ENCODE measurements around the gene CORO7.

The CORO7 gene

DNA sequence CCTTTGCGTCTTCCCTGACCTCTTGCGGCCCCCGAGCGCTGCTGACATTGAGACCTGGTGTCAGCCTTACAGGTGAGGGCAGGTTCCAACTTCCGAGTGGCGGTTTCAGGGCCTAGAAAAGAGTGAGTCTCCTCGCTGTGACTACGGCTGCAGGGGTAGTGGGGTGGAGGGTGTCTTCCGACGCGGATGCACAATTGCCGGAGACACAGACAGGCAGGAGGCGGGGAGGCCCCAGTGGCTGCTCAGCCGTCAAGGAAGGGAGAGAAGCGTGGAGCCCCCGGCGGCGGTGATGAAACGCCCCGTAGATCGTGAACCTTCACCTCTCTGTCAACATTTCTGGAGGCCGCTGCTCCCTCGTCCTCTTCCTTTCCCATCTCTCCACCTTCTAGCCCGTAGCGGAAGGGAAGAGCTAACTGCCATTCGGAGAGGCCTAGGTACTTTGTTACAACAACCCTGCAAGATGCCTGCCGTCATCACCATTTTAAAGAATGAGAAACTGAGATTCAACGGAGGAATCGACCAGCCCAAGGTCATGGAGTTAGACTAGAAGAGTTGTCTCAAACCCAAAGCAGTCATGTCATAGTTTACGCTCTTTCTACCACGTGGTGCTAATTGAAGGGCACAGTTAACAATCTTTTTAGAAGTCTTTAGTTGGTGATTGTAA is 9.8 kb upstream of the CORO7 start:
- peak in 1 of 2 donors; percentile 23 for DNase-seq (ENCODE audit: low read depth in 2 of 2)

DNA sequence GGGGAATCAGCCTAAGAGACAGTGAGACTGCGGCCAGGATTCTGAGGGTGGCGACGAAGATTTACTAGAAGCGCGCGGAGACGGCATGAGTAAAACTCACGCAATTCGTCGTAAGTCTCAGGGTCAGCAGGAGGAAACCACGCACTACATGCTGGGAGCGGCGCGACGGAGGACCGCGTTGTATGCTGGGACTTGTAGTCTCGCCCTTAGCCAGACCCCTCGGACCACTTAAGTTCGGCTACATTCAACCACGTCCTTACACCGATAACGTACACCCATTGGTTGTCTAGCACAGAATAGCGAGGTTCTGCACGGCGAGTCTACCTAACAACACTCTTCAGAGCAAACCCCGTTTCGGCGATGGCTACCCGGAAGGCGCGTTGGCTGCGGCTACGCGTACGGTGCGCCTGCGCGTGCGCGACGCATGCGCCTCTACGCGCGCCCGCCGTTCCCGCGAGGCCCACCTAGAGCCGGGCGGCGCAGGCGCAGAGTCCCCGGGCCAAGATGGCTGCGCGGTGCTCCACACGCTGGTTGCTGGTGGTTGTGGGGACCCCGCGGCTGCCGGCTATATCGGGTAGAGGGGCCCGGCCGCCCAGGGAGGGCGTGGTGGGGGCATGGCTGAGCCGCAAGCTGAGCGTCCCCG is 9.1 kb upstream of the CORO7 start, which contains the start of gene DNAJA3:
TSS of gene DNAJA3 (plus strand) at position 491 of the 643 bp plus-strand sequence. CDS start at position 505, 14 bp downstream.
- DNase-seq (ENCODE audit: low read depth in 2 of 2): peak; percentile 83 to 87

DNA sequence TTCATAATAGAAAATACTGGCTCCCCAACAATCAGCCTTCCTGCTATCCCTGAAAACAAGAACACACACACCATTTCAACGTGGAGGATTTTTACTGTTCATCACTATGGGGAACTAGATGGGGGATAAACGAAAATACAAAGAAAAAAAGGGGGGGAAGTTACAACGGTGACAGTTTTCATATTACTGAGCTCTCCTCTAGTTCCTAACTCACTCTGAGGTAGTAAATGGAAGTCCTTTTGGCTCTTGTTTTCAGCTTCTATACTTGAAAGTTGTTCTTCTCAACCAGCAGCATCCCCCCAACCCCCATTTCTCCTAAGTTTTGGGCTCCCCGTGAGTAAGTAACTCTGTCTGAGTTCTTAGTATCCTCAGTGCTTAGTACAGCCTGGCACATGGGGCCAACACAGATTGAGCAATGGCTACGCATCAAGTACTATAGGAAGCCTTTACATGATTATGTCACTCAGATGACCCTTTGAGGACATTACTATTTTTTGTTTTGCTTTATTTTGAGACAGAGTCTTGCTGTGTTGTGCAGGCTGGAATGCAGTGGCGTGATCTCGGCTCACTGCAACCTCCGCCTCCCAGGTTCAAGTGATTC is 4.2 kb upstream of the CORO7 start:
- DNase-seq (ENCODE audit: low read depth in 2 of 2): no peak

DNA sequence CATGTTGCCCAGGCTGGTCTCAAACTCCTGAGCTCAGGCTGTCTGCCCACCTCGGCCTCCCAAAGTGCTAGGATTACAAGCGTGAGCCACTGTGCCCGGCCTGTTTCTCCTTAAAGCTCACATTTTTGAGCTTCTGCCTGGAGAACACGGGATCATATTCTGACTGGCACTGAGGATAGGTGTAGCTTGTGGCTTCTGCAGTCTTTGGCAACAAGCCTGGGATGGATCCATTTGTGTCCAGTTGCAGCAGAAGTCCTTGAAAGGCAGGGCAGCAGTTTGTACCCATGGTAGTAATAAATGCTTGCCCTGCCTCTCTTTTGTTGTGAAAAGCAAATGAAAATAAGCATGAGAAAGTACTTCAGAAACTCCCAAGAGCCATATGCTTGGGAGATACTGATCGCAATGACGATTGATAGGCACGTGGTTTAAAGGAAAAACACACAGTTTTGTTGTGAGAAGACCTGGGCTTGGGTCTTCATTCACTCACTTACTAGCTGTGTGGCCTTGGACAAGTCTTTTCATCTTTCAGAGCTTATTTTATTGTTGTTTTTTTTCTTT is 3.1 kb upstream of the CORO7 start:
- DNase-seq (ENCODE audit: low read depth in 2 of 2): no peak

DNA sequence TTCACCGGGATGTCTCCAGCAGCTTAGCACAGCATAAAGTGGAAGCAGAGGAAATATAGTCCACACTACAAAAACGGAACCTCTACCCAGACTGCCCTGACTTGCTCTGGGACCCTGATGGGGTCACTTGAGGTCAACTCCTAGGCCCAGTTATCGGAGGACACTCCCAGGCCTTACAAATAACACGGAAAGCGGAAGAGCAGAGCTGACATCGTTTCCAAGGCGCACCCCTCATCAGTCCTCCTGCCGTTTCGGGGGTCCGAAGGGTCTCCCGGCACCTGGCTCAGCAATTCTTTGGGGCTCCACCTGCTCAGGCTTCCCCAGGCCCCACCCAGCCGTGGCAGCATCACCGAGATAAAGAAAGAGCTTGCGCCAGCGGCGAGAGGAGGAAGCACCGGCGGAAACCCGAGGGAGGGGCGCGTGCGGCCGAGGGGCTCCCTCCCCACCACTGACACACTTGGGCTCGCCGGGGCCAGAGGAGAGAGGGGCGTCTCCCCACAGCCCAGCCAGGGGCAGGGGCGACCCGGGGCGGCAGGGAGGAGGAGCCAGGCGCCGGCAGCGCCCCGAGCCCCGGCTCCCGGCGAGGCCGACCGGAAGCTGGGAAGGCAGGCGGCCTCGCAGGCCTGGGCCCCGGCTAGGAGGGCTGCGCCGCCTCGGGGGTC is 727 bp downstream of the CORO7 start:
- no peak for DNase-seq (ENCODE audit: low read depth in 2 of 2)

DNA sequence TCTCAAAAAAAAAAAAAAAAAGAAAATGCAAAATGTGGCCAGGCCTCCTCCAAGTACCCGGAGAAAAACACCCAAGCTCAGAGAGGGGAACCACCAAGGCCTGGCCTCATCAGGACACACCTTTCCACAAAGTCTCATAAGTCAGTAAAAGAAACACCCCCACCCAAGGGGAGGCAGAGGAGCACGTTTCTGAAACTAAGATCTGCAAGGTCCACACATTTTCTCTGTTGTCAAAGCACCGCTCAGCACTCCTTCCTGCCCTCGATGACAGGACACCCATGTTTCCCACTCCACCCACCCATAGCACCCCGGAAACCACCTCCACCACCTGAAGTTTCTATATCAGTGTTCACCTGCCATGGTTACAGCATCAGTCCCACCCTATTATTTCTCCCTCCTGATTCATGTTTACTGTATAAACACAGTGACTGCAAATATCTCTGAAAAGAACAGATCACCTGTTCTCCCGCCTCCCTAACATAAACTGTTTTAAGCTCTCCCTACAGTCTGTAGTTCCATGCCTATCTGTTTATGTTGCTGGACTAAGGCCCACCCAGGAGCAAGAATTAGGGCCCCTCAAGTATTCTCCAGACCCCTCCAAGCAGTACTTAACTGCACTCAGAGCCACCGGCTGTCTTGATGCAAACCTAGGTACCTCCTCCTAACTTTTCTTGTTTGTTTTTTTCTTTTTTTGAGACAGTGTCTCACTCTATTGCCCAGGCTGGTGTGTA is 2.0 kb downstream of the CORO7 start:
- DNase-seq (ENCODE audit: low read depth in 2 of 2): peak; percentile 51 to 78

DNA sequence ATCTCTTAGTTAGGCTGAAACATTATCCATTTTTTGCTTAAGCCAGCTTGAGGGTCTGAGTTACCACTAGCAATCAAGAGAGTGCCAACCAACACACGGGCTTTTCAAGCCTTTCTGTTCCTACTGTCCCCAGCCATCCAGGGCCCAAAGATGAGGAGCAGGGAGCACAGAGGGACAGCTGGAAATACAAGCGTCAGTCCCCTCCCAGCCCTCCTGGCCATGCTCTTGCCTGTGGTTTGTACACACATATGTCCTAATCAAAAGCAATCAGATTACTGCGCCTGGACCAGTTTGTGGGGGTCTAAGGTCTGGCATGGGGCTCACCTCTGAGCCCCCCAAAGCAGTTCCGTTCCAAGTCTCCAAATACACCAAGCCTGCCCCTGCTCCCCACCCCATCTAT is 3.5 kb downstream of the CORO7 start:
- DNase-seq (ENCODE audit: low read depth in 2 of 2): no peak

DNA sequence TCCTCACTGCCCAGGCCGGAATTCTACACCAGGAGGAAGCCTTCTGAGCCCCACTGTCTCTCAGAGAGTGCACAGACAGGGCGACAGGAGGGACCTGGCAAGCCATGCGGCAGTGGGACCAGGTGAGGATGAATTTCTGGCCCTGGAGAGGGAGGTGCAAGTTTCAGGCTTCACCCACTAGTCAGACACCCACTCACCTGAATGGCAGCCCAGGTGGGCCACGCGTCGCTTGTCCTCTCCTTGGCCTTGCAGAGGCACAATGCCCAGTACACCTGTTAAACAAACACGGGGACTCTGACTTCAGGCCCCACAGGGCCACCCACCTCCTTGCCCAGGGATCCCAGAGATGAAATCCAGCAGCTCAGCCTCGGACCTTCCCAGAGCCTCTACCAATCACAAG is 4.2 kb downstream of the CORO7 start:
- no peak for DNase-seq (ENCODE audit: low read depth in 2 of 2)

DNA sequence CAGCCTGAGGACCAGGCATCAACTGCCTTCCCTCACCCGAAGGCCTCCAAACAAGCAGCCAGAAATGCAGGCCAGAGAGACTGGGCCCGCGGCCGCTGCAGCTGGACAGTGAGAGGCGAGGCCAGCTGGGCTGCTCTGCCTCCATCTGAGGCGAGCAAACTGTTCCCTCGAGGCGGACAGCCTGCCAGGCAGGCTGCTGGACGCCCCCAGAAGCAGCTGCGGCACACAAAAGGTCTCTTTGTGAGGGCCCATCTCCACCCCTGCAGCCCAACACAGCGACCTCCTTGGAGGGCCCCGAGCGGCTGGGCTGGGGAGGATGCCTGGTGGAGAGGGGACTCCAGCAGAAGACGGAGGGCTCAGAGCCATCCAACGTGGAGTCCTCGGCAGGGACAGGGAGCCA is 4.7 kb downstream of the CORO7 start:
- no peak for DNase-seq (ENCODE audit: low read depth in 2 of 2)

DNA sequence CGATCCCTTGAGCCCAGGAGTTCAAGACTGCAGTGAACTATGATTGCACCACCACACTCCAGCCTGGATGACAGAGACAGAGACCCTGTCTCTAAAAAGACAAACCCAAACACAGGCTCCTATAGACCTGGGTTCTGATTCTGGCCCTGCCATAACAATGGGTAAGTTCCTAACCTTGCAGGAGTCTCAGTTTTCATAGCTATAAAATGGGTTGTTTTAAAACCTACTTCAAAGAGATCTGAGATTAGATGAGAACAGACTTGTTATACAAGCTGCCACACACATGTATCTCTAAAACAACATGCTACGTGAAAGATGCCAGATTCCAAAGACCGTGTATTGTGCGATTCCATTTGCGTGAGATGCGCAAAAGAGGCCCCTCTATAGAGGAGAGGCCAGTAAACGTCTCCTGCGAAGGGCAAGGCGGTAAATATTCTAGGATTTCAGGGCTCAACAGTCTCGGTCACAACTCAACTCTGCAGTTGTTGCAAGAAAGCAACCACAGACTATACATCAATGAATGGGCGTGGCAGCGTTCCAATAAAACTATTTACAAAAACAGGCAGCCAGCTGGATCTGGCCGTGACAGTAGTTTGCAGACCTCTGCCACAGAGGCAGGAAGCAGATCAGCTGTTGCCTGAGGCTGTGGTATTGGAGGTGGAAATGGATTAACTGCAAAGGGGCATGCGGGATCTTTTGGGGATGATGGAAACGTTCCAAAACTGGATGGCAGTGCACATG is 5.9 kb downstream of the CORO7 start:
- no peak for DNase-seq (ENCODE audit: low read depth in 2 of 2)

DNA sequence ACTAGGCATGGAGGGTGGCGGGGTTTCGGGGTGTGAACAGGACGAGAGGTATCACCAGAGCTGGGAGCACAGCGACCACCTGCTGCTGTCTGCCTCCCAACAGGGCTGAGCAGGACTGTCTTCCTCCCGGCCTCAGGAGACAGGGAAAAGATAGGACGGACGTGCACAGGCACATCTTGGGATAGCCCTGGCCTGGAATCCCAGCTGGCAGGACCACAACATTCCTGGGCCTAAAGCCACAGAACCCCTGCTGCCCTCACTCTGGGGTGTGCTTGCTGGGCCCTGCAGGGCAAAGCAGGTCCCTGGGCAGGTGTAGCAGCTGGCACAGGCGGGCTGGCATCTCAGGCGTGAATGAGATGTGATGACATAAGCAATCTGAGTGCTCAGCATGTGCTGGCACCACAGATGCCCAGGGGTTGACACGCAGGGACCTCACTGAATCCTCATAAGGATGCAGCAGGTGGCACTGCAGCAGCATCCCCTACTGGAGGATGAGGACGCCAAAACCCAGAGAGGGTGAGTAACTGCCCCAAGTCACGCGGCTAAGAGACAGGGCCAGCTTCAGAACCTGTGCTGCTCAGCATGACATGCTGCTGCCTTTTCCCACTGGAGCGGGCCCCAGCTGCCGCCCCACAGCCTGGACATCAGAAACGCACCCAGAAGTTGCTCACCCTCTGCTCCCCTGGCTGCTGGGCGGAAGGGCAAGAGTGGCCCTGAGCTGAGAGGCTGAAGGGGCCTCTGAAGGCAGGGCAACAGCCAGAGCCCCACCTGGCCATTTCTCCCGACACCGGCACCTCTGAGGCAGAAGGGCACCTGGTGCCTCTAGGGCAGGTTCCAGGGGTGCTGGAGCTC is 7.1 kb downstream of the CORO7 start:
- no peak for DNase-seq (ENCODE audit: low read depth in 2 of 2)

DNA sequence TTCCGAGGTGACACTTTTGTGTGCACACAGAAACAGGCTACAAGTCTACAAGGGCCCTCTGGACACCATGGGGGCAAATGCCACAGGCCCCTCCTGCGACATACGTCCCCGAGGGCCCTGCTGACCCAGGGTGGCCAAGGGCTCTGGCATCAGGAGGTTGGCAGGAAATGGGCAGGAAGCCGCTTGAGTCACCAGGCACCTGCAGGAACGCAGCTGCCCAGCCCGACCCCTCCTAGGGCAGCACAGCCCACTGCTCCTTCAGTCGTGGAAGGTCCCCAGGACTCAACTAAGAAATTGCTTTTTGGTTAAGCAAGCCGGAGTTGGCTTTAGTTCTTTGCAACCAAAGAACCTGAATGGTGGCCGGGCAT is 8.1 kb downstream of the CORO7 start:
- DNase-seq (ENCODE audit: low read depth in 2 of 2): no peak

DNA sequence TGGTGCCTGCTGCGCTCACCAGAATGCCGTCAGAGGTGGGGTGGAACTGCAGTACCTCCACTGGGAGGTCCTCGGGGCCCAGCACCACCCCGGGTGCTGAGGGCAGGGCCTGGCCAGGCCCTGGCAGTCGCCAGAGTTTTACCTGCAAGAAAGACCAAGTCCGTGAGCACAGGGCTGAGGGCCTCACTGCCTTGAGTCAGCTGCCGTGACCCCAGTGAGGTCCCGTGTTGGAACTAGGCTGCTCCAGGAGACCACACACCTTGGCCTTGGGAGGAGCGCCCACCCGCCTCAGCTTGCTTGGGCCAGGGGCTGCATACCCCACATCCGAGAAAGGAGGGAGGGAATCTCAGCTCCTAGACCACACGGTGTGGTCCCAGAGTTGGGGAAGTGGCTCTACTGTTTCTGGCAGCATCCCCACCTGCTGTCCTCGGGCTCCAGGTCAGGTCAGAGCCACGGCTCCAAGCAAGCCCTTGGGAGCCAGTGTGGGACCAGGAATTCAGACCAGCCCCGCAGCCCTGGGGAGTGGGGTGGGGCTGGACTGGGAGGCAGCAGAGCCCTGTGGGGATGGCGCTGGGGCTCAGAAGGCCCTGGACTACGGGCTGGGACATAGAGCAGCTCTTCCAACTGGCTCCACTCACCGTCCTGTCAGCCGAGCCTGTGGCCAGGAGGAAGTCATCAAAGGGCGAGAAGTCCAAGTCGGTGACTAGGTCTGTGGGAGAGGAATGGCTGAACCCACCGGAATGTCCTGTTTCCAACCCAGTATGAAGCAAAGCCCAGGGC is 8.7 kb downstream of the CORO7 start:
- no peak for DNase-seq (ENCODE audit: low read depth in 2 of 2)

DNA sequence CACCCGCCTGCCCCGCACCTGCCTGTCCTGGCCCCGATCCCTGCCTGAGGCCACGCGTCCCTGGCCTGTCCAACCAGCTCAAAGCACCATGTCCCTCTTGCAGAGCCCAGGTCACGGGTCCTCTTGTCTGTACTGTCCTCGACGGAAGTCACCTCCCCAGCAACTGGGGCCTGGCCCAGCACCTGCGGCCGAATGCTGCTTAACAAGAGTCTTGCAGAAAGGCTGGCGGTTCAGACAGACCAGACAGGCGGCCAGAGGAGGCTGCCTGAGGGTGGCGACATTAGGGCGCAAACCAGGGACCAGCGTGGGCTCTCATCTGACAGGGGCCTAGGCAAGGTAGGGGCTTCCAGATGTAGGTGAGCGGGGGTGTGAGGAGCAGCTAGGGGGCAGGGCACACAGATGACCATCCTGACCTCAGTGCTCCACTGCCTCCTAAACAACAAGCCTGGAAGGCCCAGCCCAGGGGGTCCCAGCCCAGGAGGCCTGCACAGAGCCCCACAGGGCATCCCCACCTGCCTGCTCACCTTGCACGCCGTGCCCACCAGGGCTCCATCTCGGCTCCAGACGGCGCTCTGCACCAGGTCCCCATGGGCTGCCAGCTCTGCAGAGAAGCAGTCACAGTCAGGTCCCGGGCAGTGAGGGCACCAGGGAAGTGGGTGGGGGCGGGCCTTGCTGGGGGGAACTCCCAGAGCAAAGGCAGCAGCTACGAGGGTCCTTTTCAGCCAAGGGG is 11.3 kb downstream of the CORO7 start:
- DNase-seq (ENCODE audit: low read depth in 2 of 2): no peak

DNA sequence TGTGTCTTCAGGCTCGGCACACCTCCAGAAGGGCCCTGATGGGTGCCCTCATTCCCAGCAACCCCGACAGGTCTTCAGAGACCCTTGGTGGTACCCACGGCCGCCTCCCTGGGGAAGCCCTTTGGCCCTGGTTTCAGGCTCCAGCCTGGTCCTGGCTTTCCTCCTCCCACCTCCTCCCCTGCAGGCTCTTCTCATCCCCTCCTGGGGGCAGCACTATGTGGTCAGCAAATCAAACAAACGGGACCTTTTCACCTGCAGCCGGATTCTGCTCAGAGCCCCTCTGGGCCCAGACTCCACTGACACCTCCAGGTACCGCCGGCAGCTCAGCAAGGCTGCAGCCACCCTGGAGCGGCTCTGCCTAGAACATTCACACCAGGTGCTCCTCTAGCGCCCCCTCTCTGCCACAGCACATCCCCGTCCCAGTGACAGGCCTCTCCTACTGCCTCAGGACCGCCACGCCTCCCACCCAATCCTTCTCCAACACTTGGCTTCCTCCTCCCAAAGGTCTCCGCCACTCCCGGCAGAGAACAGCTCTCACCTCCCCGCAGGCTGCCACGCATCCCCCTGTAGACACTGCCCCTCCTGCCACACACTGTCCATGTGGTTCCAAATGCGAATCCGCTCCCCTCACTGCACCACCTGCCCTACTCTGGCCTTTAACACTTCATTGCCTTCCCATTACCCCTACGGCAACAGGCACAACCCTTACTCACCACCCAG is 12.0 kb downstream of the CORO7 start:
- no peak for DNase-seq (ENCODE audit: low read depth in 2 of 2)

DNA sequence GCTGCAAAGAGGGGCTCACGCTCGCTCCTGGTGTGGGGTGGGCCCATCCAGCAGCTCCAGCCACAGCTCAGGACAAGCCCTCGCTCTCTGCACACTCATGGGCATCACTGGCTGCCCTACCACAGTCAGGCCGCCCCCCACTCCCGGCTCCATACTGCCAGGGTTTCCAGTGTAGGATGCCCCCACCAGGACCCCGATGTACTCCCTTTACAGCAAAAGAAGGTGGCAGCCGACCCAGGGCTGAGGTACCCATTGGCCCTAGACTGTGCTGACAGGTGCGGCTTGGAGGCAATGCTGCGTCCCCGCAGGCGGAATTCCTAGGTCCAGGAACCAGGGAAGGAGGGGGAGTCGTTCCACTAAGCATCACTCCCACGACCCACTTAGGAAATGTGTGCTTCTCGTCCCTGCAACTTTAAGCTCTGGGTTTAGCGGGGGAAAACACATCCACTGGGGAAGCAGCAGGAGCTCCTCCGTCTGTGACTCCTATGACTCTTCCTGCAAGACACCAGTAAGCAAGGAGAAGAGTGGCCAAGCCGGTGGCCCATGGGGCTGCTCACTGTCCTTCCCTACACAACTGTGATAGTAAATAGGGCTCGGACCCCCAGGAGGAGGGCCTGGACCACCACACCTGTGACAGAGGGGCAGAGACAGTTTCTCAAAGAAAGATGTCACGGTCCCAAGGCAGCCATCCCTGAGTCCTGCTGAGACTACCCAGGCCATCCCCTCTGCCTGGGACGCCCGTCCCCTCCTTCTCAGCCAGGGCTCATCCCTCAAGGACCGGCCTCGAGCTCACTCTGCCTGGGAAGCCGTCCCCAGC is 13.1 kb downstream of the CORO7 start:
- DNase-seq (ENCODE audit: low read depth in 2 of 2): no peak
